ENCODE data around the gene EDDM3A. TPM values are rescaled to one million over a fixed set of nuclear protein-coding genes. Genes with fewer than 3 reads are reported as not detected.
A peak's percentile ranks its signal among the peaks of the same experiment; 100 is the strongest.

Gene EDDM3A
- total and polyA plus RNA-seq, 2 experiments from 2014 or later = not detected

GRCh38 chr14:20696764-20697163 is 48.9 kb upstream of the EDDM3A start:
- H3K9me2 ChIP-seq (ENCODE audit: insufficient read depth) = no peaks in the 10 kb centered on the region
- no peak overlapping the region for H3K4me3 Mint-ChIP-seq
- H3K27me3 Mint-ChIP-seq (ENCODE audit: insufficient read depth, low read depth, poor library complexity) = peaks cover 8% of the 10 kb centered on the region
- no peak overlapping the region for H3K4me3 ChIP-seq
- H3K4me2 ChIP-seq = no peak overlapping the region
- peaks cover 21% of the 10 kb centered on the region for H3K4me1 Mint-ChIP-seq
- no peaks in the 10 kb centered on the region for H3K9me3 Mint-ChIP-seq
- no peaks in the 10 kb centered on the region for H3K4me1 ChIP-seq (ENCODE audit: insufficient read depth)
- H2AFZ ChIP-seq = no peak overlapping the region
- TF ChIP-seq CREB1 (CRISPR knock-in tag; IDR thresholded peaks at IDR 0.05; ENCODE audit: low read depth) (no peak), NANOG (IDR thresholded peaks at IDR 0.05; ENCODE audit: borderline replicate concordance) (no peak), ZNF462 (CRISPR knock-in tag; IDR thresholded peaks at IDR 0.05) (no peak)
- no peaks in the 10 kb centered on the region for H3F3A ChIP-seq (replicated peaks; ENCODE audit: low read depth)
- H4K20me1 ChIP-seq (replicated peaks; ENCODE audit: insufficient read depth) = no peaks in the 10 kb centered on the region
- no peak for DNase-seq (ENCODE audit: low spot score)
- ATAC-seq = no peak
- no peaks in the 10 kb centered on the region for H3K36me3 ChIP-seq (ENCODE audit: insufficient read depth)
- peak overlapping the region; percentile 91; the same call in 1 of the 2 replicates for H3K27ac Mint-ChIP-seq
- H3K36me3 Mint-ChIP-seq (ENCODE audit: low read depth) = peaks cover 71% of the 10 kb centered on the region
- no peaks in the 10 kb centered on the region for H3K27me3 ChIP-seq (ENCODE audit: insufficient read depth)
- no peaks in the 10 kb centered on the region for H3K79me2 ChIP-seq (replicated peaks; ENCODE audit: insufficient read depth)
- no peak overlapping the region for H3K27ac ChIP-seq (ENCODE audit: low read depth)

- Mint-ChIP-seq H3K27ac (peak overlapping the region; percentile 91), H3K36me3 (ENCODE audit: low read depth) (peaks cover 69% of the 10 kb centered on the region), H3K9me3 (no peaks in the 10 kb centered on the region), H3K4me1 (peaks cover 21% of the 10 kb centered on the region), H3K27me3 (ENCODE audit: insufficient read depth, low read depth, poor library complexity) (peaks cover 8% of the 10 kb centered on the region), H3K4me3 (no peak overlapping the region)
- ATAC-seq (peak; percentile 93), DNase-seq (ENCODE audit: low spot score) (peak; percentile 77)
- no peaks in the 10 kb centered on the region for H3K36me3 ChIP-seq (ENCODE audit: insufficient read depth)
- H3K4me2 ChIP-seq = no peak overlapping the region
- H4K20me1 ChIP-seq (replicated peaks; ENCODE audit: insufficient read depth) = no peaks in the 10 kb centered on the region
- H2AFZ ChIP-seq = peak overlapping the region; percentile 3; the same call in 1 of the 2 replicates
- H3F3A ChIP-seq (replicated peaks; ENCODE audit: low read depth) = no peaks in the 10 kb centered on the region
- no peaks in the 10 kb centered on the region for H3K9me2 ChIP-seq (ENCODE audit: insufficient read depth)
- H3K27me3 ChIP-seq (ENCODE audit: insufficient read depth) = no peaks in the 10 kb centered on the region
- H3K27ac ChIP-seq (ENCODE audit: low read depth) = no peak overlapping the region
- no peaks in the 10 kb centered on the region for H3K79me2 ChIP-seq (replicated peaks; ENCODE audit: insufficient read depth)
- TF ChIP-seq CTCF (conservative IDR thresholded peaks at IDR 0.05; ENCODE audit: low read depth in 2 of 2) (peak; percentile 87 to 88), ZNF331 (CRISPR knock-in tag; IDR thresholded peaks at IDR 0.05; ENCODE audit: low read depth) (no peak)
- no peaks in the 10 kb centered on the region for H3K4me1 ChIP-seq (ENCODE audit: insufficient read depth)
- H3K4me3 ChIP-seq = no peak overlapping the region
Measured at GRCh38 chr14:20697273-20698017, 48.2 kb upstream of the EDDM3A start.
